Hepatocyte (in vitro differentiated cells): ENCODE measurements around the gene DOP1A.

Experiments
- CTCF ChIP-seq: fragments of 200-600 bp; sonication (generic); IDR thresholded peaks from 2 replicates; pipeline ENCODE4 v1.5.1; 2016; ENCODE audit warnings: antibody characterized with exemption, mild to moderate bottlenecking; ENCODE audit not compliant: poor library complexity
- EZH2 ChIP-seq: fragments of 200-600 bp; sonication (generic); IDR thresholded peaks from 2 replicates; pipeline ENCODE4 v1.6.1; 2016; ENCODE audit warnings: antibody characterized with exemption, mild to moderate bottlenecking, borderline replicate concordance
- EZH2phosphoT487 ChIP-seq: fragments of 200-600 bp; sonication (generic); IDR thresholded peaks from one replicate; pipeline ENCODE4 v1.6.1; 2018; ENCODE audit warnings: antibody characterized with exemption, mild to moderate bottlenecking, low read depth, moderate library complexity; ENCODE audit not compliant: unreplicated experiment, severe bottlenecking

DNA sequence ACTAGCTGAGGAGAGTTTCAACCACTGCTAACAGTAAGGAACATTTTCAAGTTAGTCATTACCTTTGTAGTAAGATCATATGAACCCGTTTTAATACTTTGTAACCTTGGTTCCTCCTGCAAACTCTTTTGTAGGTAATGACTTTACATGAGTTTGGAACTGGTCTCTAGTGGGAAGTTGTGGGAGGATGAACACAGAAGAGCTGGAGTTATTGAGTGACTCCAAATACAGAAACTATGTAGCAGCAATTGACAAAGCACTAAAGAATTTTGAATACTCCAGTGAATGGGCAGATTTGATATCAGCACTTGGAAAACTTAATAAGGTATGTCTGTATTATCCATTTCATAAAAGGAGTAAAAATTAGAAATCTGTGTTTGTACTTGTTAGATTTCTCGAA is 29.3 kb downstream of the DOP1A start:
- no peak for TF ChIP-seq CTCF
- no peak for TF ChIP-seq EZH2
- TF ChIP-seq EZH2phosphoT487, result no peak
